NCI-H774 (cell line): Measurements from ENCODE around the gene OTOG.

ENCODE experiments used
- DNase-seq: peaks from one replicate; lab custom pipeline; 2025; lab: John Stamatoyannopoulos, UW

OTOG gene

GRCh38 chr11:17561111-17561415, 14.0 kb downstream of the OTOG start:
- DNase-seq, result no peak

GRCh38 chr11:17561526-17561925, 14.5 kb downstream of the OTOG start:
- no peak for DNase-seq

GRCh38 chr11:17563231-17563646, 16.2 kb downstream of the OTOG start:
- DNase-seq, result no peak

- no peak for DNase-seq
Observed at GRCh38 chr11:17563961-17564686, 17.1 kb downstream of the OTOG start.

- no peak for DNase-seq
Observed at GRCh38 chr11:17564687-17565042, 17.6 kb downstream of the OTOG start.

- DNase-seq, result no peak
Observed at GRCh38 chr11:17568944-17569343, 21.9 kb downstream of the OTOG start.

GRCh38 chr11:17570034-17570433, 23.0 kb downstream of the OTOG start:
- DNase-seq, result no peak

- no peak for DNase-seq
Observed at GRCh38 chr11:17571431-17572358, 24.6 kb downstream of the OTOG start.

GRCh38 chr11:17572359-17572690, 25.3 kb downstream of the OTOG start:
- DNase-seq, result no peak

GRCh38 chr11:17572791-17573460, 25.9 kb downstream of the OTOG start:
- DNase-seq, result no peak

GRCh38 chr11:17573526-17573925, 26.5 kb downstream of the OTOG start:
- DNase-seq, result no peak

- no peak for DNase-seq
Observed at GRCh38 chr11:17574141-17575091, 27.4 kb downstream of the OTOG start.

GRCh38 chr11:17575431-17576425, 28.7 kb downstream of the OTOG start:
- DNase-seq, result no peak

- no peak for DNase-seq
Observed at GRCh38 chr11:17578296-17578695, 31.2 kb downstream of the OTOG start.

GRCh38 chr11:17578958-17579357, 31.9 kb downstream of the OTOG start:
- DNase-seq, result no peak

- DNase-seq, result no peak
Observed at GRCh38 chr11:17579451-17579850, 32.4 kb downstream of the OTOG start.

- DNase-seq, result no peak
Observed at GRCh38 chr11:17580271-17580670, 33.2 kb downstream of the OTOG start.

GRCh38 chr11:17581036-17581731, 34.1 kb downstream of the OTOG start:
- DNase-seq, result no peak

GRCh38 chr11:17581732-17582053, 34.6 kb downstream of the OTOG start:
- no peak for DNase-seq
